T-helper 2 cell (primary cell): Measurements from ENCODE around the gene CCDC85B.

Source experiments
- DNase-seq, 5 experiments: peaks; one replicate each; pipeline versions ENCODE4 v3.0.0 to v3.0.0-alpha.2; 2012 to 2022

The CCDC85B gene

DNA sequence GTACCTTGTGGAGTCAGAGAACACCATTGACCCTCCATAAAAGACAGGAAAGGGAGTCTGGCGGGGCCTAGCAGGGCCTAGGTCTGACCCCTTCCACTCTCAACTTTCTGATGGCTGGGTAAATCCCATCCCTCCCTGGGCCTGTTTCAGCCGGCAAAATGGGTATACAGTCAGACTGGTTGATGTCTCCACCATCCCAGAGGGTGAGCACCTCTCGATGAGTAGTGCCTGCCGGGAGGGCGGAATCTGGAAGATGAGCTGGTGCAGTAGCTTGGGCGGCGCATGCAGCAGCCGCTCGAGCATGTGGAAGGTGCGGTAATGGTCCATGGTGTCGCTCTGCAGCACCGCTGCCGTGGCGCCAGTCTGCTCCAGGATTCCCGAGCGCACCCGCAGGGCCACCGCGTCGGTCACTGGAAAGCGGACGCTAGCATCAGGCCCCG, 2.7 kb upstream of the CCDC85B start:
- peak in 1 of 5 experiments; percentile 44 for DNase-seq

DNA sequence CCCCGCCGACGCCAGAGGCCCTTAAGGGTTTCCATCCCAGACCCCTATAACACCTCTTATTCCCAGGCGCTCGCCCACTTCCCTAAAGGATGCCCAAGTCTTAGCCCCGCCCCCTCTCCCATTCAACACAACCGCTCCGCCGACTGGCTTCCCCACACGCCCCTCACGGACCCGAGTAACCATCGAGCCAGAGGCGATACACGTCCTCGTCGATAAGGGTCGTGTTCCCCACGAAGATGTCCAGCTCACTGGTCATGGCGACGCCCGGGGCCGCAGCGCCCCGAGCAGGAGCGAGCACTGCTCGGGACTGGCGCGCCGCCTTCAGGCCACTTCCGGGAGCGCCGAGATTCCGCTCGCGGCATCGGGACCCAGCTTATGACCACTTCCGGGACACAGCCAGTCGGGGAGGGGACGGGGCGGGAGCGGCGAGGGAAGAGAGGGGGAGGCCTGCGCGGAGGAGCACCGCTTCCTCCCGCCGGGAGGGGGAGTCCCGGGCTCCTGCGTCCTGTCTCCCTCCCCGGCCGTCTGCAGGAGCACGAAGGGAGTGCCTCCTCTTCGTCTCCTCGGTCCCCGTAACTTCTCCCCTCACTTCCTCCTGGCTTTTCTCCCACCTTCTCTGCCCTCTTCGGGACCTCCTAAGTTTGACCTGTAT, 2.2 kb upstream of the CCDC85B start, which contains the start of gene FIBP:
Gene FIBP (minus strand): TSS at position 309 of the 652 bp plus-strand sequence. CDS start 53 bp downstream, at position 256.
- DNase-seq = peak; percentile 87 to 98 (median 95)

DNA sequence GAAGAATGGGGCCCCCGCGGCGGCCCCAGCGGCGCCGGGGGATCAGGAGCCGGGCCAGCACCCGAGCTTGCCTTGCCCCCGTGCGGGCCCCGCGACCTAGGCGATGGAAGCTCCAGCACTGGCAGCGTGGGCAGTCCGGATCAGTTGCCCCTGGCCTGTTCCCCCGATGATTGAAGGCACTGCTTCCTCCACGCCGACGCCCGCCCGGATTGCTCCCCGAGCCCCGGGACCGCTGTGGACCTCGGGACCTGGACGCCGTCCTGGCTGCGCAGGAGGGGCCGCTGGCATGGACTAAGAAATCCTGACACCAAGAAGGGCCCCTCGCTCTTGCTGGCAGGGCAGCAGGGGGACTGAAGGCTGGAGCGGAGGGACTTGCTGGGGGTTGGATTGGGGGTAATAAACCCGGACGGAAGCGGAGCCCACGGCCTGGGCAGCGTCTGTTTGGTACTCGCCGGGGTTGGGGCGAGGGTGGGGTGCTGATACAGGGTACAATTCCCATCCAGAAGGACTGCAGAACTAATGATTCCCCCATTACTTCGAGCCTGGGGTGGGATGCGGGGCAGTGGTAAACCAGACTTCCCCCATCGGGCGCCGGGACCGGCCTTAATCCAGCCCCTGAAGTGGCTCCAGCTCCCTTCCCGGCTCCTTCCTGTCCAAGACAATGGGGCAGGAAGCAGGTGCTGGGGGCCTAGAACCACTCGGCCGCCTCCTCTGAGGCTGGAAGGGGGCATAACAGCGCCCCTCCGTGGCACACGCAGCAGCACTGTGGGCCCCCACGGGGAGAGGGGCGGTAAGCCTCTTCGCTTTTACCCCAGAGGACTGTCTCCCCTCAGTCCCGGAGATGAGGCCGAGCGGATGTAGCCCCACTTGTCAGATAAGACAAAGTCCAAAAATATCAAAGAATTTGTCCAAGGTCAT, 1.0 kb downstream of the CCDC85B start:
- DNase-seq = peak in 1 of 5 experiments; percentile 46

DNA sequence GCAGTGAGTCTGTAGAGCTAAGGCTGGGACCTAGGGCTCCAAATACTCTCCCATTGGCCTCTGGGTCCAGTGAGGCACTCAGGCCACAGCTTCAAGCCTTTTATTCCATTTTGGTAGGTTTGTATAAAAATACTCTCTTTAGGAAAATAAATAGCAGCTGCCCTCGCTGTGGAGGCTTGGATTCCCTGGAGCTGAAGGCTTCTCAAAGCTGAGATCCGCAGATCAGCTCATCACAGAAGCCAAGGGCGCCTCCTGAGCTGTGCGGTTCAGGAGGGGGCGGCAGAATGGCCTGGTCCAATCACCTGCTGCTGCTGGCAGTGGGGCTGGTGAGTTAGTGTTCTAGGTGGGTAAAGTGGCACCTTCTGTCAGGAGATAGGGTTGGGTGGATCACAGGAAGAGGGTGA, 1.7 kb downstream of the CCDC85B start:
- DNase-seq = peak in 1 of 5 experiments; percentile 58

DNA sequence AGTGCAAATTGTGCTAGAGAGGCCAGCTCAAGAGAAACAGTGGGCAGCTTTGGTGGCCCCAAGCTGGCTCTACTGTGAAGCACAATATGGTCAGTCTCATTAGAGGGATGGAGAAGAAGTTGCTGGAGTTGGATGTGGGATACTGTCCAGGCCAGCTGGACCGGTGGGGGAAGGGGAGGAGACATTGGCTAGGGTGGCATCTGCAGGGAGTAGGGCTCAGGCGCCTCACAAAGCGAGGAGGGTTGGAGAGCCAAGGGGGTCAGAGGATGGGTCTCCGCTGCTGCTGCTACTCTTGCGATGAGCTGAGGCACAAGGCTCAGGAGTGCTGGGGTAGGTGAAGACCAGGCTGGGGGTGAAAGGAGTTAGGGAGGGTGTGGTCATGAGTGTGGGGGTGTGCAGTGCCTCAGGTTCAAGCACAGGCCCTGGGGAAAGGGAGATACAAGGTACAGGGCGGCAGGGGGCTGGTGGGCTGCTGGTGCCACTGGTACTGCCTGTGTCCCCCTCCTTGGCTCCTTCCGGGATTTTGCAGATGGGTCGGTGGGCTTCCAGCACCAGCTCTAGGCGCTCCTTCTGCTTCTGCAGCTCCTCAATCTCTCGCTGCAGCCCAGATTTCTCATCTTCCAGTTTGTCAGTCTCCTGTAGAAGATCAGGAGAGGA, 2.3 kb downstream of the CCDC85B start:
- DNase-seq = no peak

DNA sequence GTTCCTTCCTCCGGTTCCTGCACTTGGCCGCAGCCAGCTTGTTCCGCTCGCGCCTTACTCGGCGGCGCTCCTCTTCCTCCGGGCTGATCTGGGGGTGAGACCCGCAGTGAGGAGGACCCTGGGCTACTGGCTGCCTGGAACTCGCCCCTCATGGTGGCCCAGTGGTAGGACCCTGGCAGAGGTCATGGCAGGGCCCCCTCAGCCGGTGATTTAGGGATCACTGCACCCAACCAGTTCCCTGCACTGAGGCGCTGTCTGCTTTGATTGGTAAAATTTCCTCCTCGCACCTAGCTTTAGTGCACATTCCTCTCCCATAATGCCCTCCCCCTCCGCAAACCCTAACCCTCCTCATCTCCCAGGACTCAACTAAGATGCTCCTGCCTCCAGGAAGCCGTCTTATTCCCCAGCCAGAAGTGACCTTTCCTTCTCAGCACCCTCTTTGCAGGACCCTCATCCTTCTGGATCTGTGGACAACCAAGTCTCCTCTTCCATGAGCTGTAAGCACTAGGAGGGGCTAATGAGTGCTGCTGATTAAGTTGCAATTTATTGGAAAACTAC, 3.6 kb downstream of the CCDC85B start:
- peak in 1 of 5 experiments; percentile 72 for DNase-seq

DNA sequence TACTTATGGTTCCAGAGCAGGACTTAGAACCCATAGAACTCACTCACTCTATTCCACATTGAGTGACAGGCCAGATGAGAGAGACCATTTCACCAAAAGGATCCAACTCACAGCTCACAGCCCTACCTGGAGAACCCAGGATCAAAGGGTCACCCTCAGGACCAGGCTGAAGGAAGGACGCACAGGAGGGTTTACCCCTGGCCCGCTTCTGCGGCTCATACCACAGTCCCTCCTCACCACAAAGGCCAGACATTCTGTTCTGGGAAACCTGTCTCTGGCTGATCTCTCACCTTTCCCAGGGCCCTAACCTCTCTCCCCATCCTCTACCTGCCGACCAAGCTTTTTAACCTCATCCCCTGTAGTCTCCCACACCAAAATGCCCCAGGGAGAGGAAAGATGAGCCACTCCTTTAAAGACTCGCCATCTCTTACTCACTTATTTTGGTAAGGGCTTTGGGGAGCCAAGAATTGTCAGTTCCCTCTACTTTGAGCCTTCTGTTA, 5.1 kb downstream of the CCDC85B start:
- DNase-seq = no peak

DNA sequence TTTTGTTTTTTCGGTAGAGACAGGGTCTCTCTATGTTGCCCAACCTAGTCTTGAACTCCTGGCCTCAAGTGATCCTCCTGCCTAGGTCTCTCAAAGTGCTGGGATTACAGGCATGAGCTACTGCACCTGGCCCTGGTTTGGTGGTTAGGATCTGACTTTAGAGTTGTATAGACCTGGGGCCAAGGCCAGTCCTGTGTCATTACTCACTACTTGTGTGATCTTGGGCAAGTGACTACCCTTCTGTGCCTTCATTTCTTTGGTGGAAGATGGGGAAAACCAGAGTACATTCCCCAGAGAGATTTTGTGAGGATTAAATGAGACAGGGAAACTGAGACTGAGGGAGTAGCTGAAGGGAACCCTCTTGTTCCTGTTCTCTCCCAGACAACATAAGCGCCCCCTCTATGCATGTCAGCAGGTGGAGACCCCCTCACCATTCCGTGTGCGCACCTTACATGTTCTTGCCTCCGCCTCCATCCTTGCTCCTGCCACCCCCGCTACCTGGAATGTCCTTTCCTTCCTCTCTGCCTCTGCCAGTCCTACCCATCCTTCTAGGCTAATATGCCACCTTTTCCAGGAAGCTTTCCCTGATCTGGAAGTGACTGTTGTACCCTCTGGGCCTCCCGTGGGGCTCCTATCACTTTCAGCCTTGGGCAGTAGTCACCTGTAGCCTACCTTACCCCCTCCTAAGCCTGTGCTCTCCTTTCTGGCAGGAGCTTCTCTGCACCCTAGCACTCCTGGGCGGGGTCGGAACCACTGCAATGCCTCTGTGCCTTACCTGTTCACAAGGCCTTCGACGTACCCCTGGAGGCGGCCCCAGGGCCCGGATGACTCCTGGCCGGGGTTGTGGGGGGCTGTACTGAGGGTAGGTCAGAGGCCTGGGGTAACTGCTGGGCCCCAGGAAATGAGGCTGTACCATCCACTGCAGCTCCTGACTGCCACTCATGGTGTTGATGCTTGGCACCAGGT, 5.8 kb downstream of the CCDC85B start:
- DNase-seq = no peak

DNA sequence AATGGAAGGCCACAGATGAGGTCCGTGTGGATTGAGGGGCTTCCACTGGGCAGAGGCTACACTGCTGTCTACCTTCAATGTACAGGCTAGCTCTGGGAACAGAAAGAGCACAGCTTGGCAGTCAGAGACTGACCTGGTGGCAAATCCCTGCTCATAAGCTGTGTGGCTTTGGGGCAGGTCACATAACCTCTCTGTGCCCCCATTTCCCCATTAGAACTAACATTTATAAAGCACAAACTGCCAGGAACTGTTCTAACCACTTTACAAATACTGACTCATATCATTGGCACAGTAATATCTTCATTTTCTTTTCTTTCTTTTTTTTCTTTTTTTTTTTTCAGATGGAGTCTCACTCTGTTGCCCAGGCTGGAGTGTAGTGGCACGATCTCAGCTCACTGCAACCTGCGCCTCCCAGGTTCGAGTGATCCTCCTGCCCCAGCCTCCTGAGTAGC, 6.6 kb downstream of the CCDC85B start:
- DNase-seq = peak in 1 of 5 experiments; percentile 44

DNA sequence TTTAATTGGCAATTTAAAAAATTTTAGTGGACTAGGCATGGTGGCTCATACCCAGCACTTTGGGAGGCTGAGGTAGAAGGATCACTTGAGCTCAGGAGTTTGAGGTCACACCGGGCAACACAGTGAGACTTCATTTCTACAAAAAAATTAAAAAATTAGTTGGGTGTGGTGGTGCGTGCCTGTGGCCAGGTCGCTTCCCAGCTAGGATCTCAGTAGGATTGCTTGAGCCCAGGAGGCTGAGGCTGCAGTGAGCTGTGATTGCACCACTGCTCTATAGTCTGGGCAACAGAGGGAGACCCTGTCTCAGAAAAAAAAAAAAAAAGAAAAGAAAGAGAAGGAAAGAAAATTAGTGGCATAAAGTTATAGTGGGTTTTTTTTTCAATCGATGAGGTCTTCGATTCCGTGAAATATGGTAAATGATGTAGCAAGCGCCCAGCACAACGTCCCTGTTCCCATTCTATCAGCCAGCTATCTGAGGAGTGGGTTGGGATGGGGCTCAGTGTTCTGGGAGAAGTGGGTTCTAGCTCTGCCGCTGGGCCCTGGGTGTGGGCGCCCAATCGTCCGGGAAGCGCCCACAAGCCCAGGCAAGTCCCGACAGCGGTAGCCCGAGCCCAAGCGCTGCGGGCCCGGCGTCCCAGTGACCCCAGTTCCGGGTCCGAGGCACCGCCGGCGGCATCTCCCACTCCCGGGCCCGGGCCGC, 8.3 kb downstream of the CCDC85B start:
- DNase-seq = no peak

DNA sequence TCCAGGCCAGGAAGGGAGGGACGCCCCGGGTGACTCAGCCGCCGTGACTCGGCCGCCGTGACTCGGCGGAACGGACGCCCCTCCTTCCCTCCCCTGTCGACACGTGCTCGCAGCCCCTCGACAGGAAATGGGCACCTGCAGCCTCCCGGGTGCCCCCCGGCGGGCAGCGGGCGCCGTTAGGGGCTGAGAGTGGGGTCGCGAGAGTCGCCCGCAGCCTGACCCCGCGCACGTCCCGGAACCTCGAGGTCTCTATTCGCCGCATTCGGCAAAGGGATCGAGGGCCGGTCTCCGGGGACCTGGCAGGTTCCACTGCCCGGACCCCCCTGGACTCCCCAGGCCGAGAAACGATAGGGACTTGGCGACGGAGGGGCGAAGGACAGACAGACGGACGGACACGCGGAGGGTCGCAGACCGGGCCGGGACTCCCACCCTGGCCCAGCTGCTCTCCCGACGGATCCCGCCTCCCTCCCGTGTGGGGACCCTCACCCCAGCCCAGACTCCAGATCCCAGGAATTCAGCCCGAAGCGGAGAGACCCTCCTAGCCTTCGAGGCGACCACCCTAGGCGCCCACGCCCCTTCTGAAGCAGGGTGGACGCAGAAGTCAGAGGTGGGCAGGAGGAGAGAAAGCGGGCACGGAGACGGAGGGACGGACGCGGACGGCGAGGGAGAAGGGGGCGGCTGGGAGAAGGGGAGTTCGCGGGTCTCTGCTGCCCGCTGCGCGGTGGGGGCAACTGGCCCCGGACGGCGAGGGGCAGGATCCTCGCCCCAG, 9.1 kb downstream of the CCDC85B start:
- DNase-seq = peak in 3 of 5 experiments; percentile 36 to 66 (median 57)

DNA sequence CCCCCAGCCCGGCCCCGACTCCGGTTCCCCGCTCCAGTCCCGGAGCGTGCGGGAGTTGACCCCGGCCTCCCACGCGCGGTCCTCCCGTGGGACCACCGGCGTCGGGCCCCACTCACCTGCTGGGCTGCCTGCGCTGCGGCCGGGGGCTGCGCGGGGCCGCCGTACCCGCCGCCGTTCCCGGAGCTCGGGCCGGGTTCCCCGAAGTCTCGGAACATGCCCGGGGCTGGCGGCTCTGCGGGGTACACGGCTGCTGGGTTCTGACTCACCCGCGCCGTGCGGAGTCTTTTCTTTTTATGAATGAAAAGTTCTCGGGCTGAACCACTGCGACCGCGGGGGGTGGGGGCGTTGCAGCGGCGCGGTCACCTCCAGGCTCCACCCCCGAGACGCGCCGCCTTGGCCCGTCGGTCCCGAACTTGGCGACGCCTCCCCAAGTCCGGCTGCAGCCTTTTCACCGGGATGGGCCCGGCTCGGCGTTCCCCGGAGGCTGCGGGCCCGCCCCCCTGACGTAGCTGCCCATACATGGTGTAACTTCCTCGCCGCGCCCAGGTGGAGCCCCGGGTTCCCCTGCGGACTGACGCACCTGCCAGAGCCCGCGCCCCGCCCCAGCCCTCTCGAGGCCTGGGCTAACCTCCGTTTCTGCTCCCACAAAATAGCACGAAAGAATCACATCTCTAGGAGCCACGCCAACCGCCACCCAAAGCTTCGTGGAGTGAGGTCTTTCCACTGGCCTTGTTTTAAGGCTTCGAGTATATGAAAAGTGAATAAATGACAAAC, 9.8 kb downstream of the CCDC85B start, which contains the start of gene FOSL1:
Gene FOSL1 (minus strand): TSS at position 264 of the 774 bp plus-strand sequence. CDS start 49 bp downstream, at position 215.
- peak; percentile 89 to 95 (median 93) for DNase-seq

DNA sequence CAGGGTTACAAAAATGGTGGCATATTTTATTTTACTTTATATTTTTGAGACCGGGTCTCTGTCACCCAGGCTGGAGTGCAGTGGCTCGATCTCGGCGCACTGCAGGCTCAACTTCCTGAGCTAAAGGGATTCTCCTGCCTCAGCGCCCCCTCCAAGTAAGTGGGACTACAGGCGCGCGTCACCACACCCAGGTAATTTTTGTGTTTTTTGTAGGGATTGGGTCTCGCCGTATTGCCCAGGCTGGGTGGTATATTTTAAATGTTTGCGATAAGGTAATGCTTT, 10.4 kb downstream of the CCDC85B start:
- DNase-seq = no peak

DNA sequence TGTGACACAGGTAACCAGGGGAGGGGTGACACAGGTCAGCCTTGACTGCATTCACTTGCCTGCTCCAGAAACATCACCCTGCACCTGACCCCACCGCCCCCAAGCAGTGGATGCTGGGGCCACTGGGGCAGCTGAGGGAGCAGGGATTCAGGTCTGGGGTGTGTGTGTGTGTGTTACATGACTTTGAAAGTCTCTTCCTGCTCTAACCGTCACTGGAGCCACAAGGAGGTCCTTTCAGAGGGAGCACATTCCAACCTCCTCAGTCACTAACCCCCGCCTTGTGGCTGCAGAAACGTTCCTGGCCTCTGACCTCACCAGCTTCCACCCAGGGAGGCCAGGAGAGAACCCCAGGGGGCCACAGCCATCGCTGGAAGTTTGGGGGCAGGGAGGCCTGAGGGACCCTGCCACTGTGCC, 12.6 kb downstream of the CCDC85B start:
- no peak for DNase-seq

DNA sequence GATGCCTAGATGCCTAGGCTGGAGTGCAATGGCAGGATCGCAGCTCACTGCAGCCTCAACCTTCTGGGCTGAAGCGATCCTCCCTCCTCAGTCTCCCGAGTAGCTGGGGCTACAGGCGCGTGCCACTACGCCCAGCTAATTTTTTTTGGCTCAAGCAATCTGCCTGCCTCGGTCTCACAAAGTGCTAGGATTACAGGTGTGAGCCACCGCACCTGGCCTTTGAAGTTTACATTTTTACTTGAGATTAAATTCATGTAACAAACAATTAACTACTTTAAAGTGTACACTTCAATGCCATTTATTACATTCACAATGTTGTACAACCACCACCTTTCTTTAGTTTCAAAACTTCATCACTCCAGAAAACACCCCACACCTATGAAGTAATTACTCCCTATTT, 13.2 kb downstream of the CCDC85B start:
- no peak for DNase-seq

DNA sequence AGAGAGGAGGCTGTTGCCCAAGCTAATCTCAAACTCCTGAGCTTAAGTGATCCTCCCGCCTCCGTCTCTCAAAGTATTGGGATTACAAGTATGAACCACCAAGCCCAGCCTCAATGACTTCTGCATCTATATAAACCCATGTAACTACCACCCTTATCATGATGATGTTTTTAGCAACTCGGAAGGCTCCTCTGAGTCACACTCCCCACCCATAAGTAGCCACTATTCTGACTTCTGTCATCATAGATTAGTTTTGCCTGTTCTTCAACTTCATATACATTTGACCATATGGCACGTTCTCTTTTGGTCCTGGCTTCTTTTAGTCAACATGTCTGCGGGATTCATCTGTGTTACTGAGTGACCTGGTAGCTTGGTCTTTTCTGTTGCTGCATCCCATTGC, 16.1 kb downstream of the CCDC85B start:
- DNase-seq = no peak

DNA sequence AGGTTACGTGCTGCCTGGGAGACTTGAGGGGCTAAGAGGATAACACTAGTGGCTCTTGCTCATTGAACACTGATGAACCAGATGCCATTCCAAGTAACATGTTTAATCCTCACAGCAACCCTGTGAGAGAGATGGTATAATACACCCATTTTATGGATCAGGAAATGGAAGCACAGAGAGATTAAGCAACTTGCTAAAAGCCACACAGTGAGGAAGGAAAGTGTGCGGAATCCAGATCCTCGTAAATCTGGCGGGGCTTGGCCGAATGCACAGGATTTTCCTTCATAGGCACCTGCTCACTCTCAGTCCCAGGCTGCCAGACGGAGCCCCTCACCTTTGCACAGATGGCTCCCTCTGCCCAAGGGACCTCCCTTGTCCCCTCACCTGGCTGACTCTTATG, 17.4 kb downstream of the CCDC85B start:
- no peak for DNase-seq

DNA sequence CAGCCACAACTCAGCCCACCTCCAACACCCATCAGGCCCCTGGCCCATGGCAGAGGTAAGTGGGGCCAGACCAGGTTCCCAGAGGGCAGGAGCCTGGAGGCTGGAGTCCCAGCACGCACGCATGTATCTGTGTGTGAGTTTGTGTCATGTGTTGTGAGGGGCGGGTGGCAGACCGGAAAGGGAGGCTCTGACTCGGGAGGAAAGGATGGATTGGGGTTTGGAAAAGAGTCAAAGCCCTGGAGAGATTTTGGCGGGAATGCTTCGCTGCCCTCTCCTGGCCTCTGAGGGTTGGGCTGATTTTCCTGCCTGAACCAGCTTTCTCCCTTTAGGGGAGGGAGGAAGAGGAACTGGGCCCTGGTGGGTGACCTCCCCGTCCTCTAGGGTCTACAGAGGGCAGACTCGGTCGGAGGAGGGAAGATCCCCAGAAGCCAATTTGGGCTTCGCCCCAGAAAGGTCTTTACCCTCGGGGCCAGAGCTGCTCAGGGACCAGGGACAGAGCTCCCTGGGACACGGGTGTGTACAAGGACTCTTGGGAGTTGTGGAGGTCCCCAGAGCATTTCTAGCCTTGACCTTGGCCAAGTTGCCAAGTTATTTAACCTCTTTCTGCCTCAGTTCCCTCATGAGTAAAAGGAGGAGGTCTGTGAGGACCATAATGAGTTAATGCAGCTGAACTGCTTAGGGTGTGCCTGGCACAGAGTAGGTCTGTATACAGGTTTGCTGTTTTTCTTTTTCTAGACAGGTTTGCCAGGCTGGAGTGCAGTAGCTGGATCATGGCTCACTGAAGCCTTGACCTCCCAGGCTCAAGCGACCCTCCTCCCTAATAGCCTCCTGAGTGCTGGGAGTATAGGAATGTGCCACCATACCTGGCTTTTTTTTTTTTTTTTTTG, 21.5 kb downstream of the CCDC85B start:
- no peak for DNase-seq
